ENCODE data around the gene SLC12A6. TPM values are rescaled to one million over a fixed set of nuclear protein-coding genes. Genes with fewer than 3 reads are reported as not detected.

The SLC12A6 gene
- total RNA-seq, 1 donor from 2014 or later, result 7.0 TPM

- no peak for DNase-seq (ENCODE audit: low spot score)
- ATAC-seq, result no peak
Observed at GRCh38 chr15:34266751-34267150, 70.8 kb downstream of the SLC12A6 start.

GRCh38 chr15:34264076-34264475 lies 73.5 kb downstream of the SLC12A6 start:
- no peak for DNase-seq (ENCODE audit: low spot score)
- no peak for ATAC-seq

- DNase-seq (ENCODE audit: low spot score), result no peak
- no peak for ATAC-seq
Observed at GRCh38 chr15:34262362-34262761, 75.2 kb downstream of the SLC12A6 start.

- DNase-seq (ENCODE audit: low spot score), result no peak
Observed at GRCh38 chr15:34259566-34259965, 78.0 kb downstream of the SLC12A6 start.

GRCh38 chr15:34258151-34258550 lies 79.4 kb downstream of the SLC12A6 start:
- DNase-seq (ENCODE audit: low spot score) (no peak), ATAC-seq (no peak)

More at GRCh38 chr15:34259566-34259965, 78.0 kb downstream of the SLC12A6 start:
- ATAC-seq, result no peak

GRCh38 chr15:34252545-34252944 lies 85.0 kb downstream of the SLC12A6 start:
- DNase-seq (ENCODE audit: low spot score) (no peak), ATAC-seq (no peak)

GRCh38 chr15:34248190-34248589 lies 89.4 kb downstream of the SLC12A6 start:
- DNase-seq (ENCODE audit: low spot score), result no peak
- ATAC-seq, result no peak

GRCh38 chr15:34246276-34246976 lies 91.2 kb downstream of the SLC12A6 start:
- ATAC-seq, result no peak
- no peak for DNase-seq (ENCODE audit: low spot score)

GRCh38 chr15:34243226-34243625 lies 94.4 kb downstream of the SLC12A6 start:
- DNase-seq (ENCODE audit: low spot score) (no peak), ATAC-seq (no peak)

- ATAC-seq, result no peak
- DNase-seq (ENCODE audit: low spot score), result no peak
Observed at GRCh38 chr15:34242331-34242710, 95.3 kb downstream of the SLC12A6 start.

- no peak for DNase-seq (ENCODE audit: low spot score)
- ATAC-seq, result peak; percentile 81
Observed at GRCh38 chr15:34241376-34242330, 95.9 kb downstream of the SLC12A6 start.

- ATAC-seq (no peak), DNase-seq (ENCODE audit: low spot score) (no peak)
Observed at GRCh38 chr15:34240537-34240936, 97.0 kb downstream of the SLC12A6 start.

GRCh38 chr15:34239151-34239808 lies 98.3 kb downstream of the SLC12A6 start:
- no peak for DNase-seq (ENCODE audit: low spot score)
- no peak for ATAC-seq

GRCh38 chr15:34233614-34234013 lies 104.0 kb downstream of the SLC12A6 start:
- DNase-seq (ENCODE audit: low spot score) (no peak), ATAC-seq (no peak)

GRCh38 chr15:34223904-34224596 lies 113.5 kb downstream of the SLC12A6 start:
- DNase-seq (ENCODE audit: low spot score), result no peak
- peak; percentile 56 for ATAC-seq

- no peak for ATAC-seq
Observed at GRCh38 chr15:34217587-34218225, 119.9 kb downstream of the SLC12A6 start.

GRCh38 chr15:34216527-34217270 lies 120.9 kb downstream of the SLC12A6 start:
- DNase-seq (ENCODE audit: low spot score) (no peak), ATAC-seq (no peak)

More at GRCh38 chr15:34217587-34218225, 119.9 kb downstream of the SLC12A6 start:
- no peak for DNase-seq (ENCODE audit: low spot score)

- DNase-seq (ENCODE audit: low spot score), result no peak
- ATAC-seq, result no peak
Observed at GRCh38 chr15:34214135-34214534, 123.4 kb downstream of the SLC12A6 start.

GRCh38 chr15:34213690-34214089 lies 123.9 kb downstream of the SLC12A6 start:
- no peak for ATAC-seq
- DNase-seq (ENCODE audit: low spot score), result no peak

Measured in left lobe of liver (tissue), 2 donors.